ENCODE data around the gene PRR5L.
"Not testable (repeated sequence)": the region's sequence is repeated elsewhere in the genome, so short reads cannot be mapped to it uniquely, and the experiment has no call there.

The PRR5L gene

GRCh38 chr11:36281850-36282249 is 14.2 kb upstream of the PRR5L start:
- no peak for DNase-seq

- no peak for DNase-seq
Measured at GRCh38 chr11:36282926-36283325, 13.2 kb upstream of the PRR5L start.

- no peak for DNase-seq
Measured at GRCh38 chr11:36288442-36289225, 7.5 kb upstream of the PRR5L start.

DNA sequence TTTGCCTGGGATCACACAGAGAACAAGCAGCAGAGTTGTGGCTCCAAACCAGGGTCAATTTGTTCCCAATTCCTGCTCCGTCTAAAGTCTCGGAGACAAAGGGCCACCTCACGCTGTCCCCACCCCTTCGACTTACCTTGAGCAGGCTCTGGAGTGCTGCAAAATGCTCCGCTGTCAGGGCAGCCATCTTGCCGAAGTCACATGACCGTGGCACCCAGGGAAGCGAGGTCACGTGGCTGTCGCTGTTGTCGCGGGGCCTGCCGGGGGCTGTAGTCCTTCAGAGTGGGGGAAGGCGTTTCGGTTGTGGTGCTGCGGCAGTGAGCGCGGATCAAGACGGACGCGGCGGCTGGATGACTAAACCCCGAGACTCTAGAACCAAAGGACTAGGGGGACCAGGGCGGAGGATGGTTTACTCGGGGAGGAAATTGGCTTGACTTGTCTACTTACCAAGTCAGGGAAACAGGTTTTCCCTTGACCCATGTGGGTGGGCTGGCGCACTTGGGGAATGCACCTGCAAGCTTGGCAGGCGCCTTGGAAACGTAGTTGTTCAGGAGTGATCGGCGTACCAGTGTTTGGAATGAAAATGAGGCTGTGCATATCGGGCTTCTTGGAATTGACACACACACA is 6.7 kb upstream of the PRR5L start, which contains the start of gene COMMD9:
Gene COMMD9 (minus strand): TSS at position 199 of the 627 bp plus-strand sequence. CDS start 12 bp downstream, at position 187.
- DNase-seq: peak; percentile 90

DNA sequence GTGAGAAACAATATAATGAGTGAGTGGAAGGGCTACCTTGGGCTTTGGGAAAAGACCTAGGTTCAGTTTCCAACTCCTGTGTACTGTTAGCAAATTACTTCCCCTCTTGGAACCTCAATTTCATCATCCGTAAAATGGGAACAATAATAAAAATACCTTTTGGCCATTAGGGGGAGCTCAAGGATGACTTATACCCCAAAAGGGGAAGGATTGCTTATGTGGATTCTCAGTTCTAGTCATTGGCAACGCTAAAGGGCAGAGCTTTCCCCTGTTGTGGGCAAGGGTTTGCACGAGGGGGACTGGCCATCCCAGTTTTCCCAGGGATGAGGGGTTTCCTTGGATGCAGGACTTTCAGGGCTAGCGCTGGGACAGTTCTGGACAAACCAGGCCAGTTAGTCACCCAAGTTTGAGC is 3.8 kb upstream of the PRR5L start:
- DNase-seq: peak; percentile 35

DNA sequence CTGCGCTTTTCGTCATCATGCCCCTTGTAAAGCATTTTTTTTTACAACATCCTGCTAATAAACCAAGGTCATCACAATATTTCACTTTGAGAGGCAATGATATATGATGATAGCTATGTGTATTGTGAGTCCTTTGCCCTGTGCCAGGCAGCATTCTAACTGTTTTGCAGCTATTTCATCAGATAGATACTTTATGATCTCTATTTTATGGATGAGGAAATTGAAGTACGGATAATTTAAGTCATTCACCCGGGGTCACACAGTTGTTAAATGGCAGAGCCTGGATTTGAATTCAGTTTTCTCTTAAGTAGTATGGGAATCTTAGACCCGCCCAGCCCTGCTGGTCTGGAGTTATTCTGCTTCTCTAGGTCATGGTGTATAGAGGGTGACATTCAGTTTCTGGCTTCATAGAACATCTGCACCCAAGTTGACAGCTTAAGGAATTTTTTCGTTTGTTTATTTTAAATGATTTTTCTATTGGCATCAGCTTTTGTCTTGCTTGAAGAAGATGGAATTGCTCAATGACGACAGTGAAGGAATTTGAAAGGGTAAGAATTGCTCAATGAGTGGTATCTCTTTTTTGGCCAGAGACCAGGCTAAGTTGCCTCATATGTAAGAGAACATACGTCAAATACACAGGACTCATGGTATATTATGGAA is 926 bp downstream of the PRR5L start:
- peak; percentile 78 for DNase-seq

DNA sequence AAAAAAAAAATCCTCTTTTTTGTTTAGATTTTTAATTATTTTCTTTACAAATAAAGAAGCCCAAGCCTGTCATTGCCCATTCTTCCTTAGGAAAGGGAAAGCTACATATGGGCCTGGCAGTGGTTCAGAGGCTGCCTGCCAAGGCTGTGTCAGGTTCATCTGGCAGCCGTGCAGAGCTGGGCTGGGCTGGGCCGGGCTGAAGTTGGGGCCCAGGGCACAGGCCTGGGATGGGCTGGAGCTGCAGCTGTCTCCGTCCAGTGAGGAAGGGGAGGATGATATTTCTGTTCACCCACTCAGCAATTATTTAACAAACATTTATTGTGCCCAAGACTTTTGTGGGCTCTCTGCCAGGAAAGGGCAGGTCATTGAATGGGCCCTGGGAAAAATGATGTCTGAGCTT is 4.6 kb downstream of the PRR5L start:
- no peak for DNase-seq

GRCh38 chr11:36304351-36304750 is 8.3 kb downstream of the PRR5L start:
- DNase-seq: no peak

- no peak for DNase-seq
Measured at GRCh38 chr11:36305047-36305446, 9.0 kb downstream of the PRR5L start.

DNA sequence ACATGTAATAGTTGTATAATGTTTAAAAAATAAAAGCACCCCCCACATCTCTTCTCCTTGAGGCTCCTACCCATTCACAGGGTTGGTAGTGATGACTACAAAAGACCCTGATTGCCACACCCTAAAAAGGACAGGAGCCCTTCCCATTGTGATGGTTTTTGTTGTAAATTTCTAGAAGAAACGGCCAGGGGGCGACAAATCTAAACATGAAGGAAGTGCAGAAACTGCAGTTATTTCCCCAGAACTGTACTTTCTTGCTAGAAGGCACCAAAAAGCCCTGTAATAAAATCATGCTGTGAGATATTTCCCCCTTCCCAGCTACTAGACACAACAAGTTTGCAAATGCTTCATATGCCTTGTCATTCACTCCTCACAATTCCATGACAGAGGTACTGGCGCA is 10.8 kb downstream of the PRR5L start:
- peak; percentile 50 for DNase-seq

DNA sequence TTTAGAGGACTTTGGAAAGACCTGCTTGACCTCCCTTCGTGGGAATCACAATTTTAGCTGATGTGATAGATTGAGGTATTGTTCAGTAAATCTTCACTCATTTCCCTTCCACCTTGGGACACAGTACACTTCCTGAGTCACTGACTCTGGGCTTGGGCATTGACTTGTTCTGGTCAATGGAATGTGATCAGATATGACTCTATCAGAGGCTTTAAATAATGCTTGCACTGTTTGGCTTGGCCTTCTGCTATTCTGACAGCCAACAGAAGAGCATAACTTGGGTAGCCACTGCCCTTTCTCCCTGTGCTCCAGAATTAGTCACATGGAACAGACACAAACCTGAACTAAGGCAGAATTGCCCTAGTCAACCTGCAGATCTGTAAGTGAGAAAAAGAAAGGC is 12.5 kb downstream of the PRR5L start:
- DNase-seq: no peak

GRCh38 chr11:36309779-36310178 is 13.7 kb downstream of the PRR5L start:
- DNase-seq: no peak

DNA sequence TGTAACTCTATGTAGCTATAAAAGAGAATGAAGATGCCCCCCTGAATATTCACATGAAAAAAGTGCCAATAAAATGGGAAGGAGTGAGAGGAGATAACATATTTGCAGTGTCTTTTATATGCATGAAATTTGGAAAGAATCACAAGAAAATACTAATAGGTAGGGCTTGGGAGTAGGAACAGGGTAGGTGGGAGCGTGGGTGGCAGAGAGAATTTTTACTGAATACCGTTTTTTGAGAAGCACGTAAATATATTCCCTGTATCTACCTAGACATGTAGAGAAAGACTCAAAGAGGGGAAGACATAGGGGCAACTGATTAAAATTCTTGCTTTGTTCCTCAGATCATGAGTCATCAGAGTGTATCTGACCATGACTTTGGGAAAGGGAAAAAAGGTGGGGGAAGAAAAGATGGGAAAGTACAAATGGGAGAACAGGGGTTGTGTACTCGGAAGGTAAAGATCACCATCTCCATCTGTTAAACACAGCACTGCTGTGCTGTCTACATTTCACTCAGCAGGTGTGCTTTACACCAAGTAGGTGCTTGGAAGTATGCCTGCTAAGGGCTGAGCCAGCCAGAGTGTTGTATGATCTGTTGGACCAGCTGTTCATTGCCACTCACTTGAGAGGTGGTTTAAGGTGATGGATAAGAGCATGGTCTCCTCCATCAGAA is 16.0 kb downstream of the PRR5L start:
- DNase-seq: no peak

DNA sequence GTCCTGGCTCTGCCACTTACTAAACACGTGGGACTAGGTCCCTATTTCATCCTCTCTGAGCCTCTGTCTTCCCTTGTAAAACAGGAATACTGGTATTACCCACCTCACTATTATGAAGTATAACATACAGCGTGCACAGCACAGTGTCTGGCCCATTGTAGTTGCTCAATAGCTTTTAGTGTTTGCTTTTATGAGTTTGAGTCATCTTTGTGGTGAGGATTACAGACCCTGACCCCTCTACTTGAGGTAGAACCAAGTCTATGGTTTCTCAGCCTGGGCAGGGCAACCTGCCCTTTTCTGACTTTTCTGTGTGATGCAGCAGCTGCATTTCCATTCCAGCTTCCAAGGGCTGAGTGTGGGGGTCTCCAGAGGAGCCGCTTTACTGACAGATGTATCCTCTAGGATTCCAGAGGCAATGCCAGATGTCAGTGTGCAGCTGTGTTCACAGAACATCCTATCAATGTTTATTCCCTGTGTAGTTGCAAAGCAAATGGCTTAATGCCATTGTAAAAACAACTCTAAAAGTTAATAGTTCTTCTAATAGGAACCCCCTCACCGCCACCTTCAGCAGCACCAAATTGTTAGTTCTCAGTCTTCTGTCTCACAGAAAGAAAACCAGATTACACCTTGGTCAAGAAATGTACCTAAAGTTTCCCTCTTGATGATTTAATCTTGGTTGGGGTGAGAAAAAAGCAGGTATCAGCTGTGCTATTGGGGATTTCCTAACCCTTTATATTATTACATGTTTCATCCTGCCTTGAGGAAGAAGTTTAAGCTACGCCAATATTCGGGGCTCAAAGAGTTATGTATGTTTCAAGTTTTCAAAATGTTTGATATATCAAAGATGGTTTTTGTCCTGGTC is 16.8 kb downstream of the PRR5L start:
- peak; percentile 64 for DNase-seq

DNA sequence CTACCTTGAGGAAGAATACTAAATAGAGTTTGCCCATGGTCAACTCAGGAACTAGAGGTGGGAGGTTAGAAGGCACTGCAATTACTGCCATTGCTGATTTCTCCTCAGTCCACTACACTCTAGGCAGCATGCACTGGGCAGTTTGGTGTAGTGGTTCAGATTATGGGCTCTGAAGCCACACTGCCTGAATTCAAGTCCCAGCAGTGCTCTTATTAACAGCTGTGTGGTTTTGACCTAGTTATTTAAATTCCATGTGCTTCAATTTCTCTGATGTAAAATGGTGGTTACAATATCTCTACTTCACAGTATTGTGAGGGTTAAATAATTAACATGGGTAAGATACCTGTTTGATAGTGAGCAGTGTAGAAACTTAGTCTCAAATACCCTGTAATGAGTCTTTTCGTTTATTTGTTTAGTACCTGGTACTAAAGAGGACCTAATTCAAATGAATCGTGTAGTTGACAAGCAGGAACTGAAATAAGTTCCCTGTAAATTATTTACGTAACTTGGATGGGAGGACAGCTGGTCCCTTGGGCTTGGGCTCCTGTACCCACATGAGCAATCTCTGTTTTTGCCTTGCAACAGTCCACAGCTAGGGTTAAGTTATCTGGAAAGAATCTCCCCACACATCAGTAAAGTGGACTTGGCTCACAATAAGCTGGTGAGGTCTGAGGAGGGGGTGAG is 17.8 kb downstream of the PRR5L start:
- no peak for DNase-seq

- DNase-seq: no peak
Measured at GRCh38 chr11:36314434-36314767, 18.3 kb downstream of the PRR5L start.

- no peak for DNase-seq
Measured at GRCh38 chr11:36316049-36316448, 20.0 kb downstream of the PRR5L start.

DNA sequence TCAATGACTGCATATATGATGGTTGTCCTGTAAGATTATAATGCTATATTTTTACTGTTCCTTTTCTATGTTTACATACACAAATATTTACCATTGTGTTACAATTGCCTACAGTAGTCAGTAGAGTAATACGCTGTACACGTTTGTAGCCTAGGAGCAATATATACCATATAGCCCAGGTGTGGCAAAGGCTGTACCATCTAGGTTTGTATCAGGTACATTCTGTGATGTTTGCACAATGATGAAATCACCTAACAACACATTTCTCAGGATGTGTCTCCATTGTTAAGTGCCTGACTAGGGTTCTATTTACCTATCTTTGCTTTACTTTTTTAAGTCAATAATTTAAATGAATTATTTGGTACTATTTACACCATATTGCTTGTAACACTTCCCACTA is 21.9 kb downstream of the PRR5L start:
- no peak for DNase-seq

DNA sequence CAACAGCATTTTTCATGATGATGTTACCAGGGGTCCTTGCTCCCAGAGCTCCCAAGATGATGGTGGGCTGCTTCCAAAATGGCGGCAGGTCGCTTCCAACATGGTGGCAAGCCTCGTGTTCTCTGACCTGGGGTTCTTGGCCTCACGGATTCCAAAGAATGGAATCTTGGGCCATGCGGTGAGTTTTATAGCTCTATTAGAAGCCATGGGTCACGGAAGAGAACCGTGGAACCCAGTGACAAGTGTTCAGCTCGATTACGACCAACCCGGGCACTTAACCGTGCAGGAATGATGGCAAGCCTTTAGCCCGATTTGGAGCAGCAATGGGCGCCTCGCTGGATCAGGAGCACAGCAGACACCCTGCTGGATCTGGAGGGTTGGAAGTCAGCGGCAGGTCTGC is 28.9 kb downstream of the PRR5L start:
- not testable (repeated sequence) for DNase-seq

DNA sequence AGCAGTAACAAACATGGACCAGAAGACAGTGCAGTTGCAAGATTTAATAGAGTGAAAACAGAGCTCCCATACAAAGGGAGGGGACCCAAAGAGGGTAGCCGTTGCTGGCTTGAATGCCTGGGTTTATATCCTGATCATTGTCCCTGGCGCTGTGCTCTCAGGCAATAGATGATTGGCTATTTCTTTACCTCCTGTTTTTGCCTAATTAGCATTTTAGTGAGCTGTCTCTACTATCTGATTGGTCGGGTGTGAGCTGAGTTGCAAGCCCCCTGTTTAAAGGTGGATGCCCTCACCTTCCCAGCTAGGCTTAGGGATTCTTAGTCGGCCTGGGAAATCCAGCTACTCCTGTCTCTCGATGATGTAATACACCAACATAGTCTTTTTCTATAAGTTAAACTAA is 29.3 kb downstream of the PRR5L start:
- DNase-seq: not testable (repeated sequence)

GRCh38 chr11:36326524-36327419 is 30.7 kb downstream of the PRR5L start:
- DNase-seq: no peak

Data from fibroblast of skin of right quadriceps (primary cell).